Vagina (tissue), 2 donors: ENCODE data around the gene ARPP21. TPM values are rescaled to one million over a fixed set of nuclear protein-coding genes. Genes with fewer than 3 reads are reported as not detected.
"Not testable (repeated sequence)": the region's sequence is repeated elsewhere in the genome, so short reads cannot be mapped to it uniquely, and the experiment has no call there.

Experiments used
- DNase-seq, 2 donors: peaks; one replicate each; pipeline ENCODE4 v3.0.0-alpha.2; 2017; ENCODE audit errors: extremely low spot score in 2 of 2
- H3K27ac ChIP-seq: fragments of 200-600 bp; sonication (generic); one replicate; pipeline ENCODE4 v1.5.1; 2019
- H3K27me3 ChIP-seq: fragments of 200-600 bp; sonication (generic); one replicate; pipeline ENCODE4 v1.5.1; 2019
- H3K36me3 ChIP-seq, 2 donors: fragments of 200-600 bp; sonication (generic); one replicate each; pipeline ENCODE4 v1.5.1; 2017 to 2019
- H3K4me1 ChIP-seq: fragments of 200-600 bp; sonication (generic); one replicate; pipeline ENCODE4 v1.5.1; 2019
- H3K4me3 ChIP-seq, 2 donors: fragments of 200-600 bp; sonication (generic); 1 replicate in 1 of 2; 2 replicates in 1 of 2; pipeline ENCODE4 v1.5.1; 2016 to 2019
- H3K9me3 ChIP-seq: fragments of 200-600 bp; sonication (generic); one replicate; pipeline ENCODE4 v1.5.1; 2019
- CTCF ChIP-seq, 3 experiments: fragments of 450-650 bp in 2 of 3; fragments of 200-600 bp in 1 of 3; sonication (generic) in 1 of 3; IDR thresholded peaks; one replicate each; pipeline ENCODE4 v1.5.1; 2017 to 2019; ENCODE audit warnings: antibody characterized with exemption in 3 of 3, mild to moderate bottlenecking in 2 of 3, moderate library complexity in 2 of 3
- POLR2A ChIP-seq, 2 donors: fragments of 450-650 bp; IDR thresholded peaks; one replicate each; pipeline ENCODE4 v1.6.1; 2017; ENCODE audit warnings: antibody characterized with exemption in 2 of 2, mild to moderate bottlenecking in 2 of 2, moderate library complexity in 2 of 2
- POLR2AphosphoS5 ChIP-seq, 2 donors: sonication (generic); formaldehyde crosslinking; IDR thresholded peaks; one replicate each; pipeline ENCODE4 v1.9.0; 2017; ENCODE audit warnings: antibody characterized with exemption in 2 of 2, mild to moderate bottlenecking in 2 of 2, low read depth in 1 of 2; ENCODE audit not compliant: insufficient read depth in 1 of 2
- intact Hi-C: fragments of 100-400 bp; cut with DNase I; formaldehyde crosslinking; loops from one replicate; pipeline ENCODE4 v1.15.1; 2023
- microRNA-seq: library from miRNA; unstranded; fragments of <30 nt; microRNA quantifications from one replicate; pipeline ENCODE4, GENCODE V29; 2017; ENCODE audit warnings: borderline number of aligned reads, borderline replicate concordance
- small RNA-seq: library from RNA; depleted of rRNA; stranded (forward); fragments of <200 nt; gene quantifications from one replicate; pipeline ENCODE3, GENCODE V24; 2016
- total RNA-seq: library from RNA; depleted of rRNA; stranded (reverse); fragments of >200 nt; gene quantifications from one replicate; pipeline ENCODE4 v1.2.3, GENCODE V29; 2016

Gene ARPP21
- total RNA-seq, 1 donor from 2014 or later, result not detected

DNA sequence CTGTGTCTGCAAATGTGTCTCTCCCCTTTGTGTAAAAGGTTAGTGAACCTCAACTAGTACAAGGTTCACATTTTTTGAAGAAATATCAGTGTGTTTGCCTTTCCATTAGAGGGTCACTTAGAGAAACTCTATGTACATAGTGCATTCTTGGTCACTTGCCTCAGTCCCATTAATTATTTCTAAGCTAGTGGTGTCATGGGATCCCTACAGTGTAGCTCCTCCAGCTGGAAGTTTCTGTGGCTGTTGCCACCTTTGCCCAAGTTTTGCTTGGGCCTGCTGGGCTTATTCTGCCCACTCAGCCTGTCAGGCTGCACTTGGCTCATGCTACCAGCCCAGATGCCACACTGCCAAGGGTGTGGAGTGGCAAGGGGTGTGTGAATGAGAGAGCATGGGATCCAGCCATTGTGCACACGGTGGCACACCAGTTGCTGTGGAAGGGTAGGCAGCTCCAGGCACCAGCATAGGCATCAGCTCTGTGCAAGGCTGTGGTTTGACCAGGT, 161.7 kb downstream of the ARPP21 start:
- TF ChIP-seq POLR2AphosphoS5 (IDR thresholded peaks at IDR 0.05; ENCODE audit: insufficient read depth in 1 of 2, low read depth in 1 of 2) (no peak), POLR2A (IDR thresholded peaks at IDR 0.05) (no peak), CTCF (IDR thresholded peaks at IDR 0.05) (no peak)
- H3K27me3 ChIP-seq, result no peaks in the 10 kb centered on the region
- H3K27ac ChIP-seq, result no peak overlapping the region
- no peak overlapping the region for H3K4me3 ChIP-seq
- intact Hi-C loops, result no loop called here
- no peaks in the 10 kb centered on the region for H3K9me3 ChIP-seq
- DNase-seq, result no peak
- no peaks in the 10 kb centered on the region for H3K4me1 ChIP-seq
- H3K36me3 ChIP-seq, result no peaks in the 10 kb centered on the region

- no peak for TF ChIP-seq CTCF (IDR thresholded peaks at IDR 0.05)
- intact Hi-C loops, result no loop called here
Measured at GRCh38 chr3:35814531-35814930, 175.2 kb downstream of the ARPP21 start.

DNA sequence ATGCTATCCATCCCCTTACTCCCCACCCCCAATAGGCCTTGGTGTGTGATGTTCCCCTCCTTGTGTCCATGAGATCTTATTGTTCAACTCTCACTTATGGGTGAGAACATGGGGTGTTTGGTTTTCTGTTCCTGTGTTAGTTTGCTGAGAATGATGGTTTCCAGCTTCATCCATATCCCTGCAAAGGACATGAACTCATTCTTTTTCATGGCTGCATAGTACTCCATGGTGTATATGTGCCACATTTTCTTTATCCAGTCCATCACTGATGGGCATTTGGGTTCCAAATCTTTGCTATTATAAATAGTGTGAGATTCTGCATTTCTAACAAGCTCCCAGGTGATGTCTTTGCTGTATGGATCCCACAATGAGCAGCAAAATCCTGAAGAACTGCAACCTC, 176.5 kb downstream of the ARPP21 start:
- DNase-seq, H3K27ac ChIP-seq, H3K4me3 ChIP-seq, H3K4me1 ChIP-seq, H3K36me3 ChIP-seq, H3K27me3 ChIP-seq, H3K9me3 ChIP-seq, intact Hi-C loops: not testable (repeated sequence)

More at GRCh38 chr3:35814531-35814930, 175.2 kb downstream of the ARPP21 start:
- Histone ChIP-seq H3K27ac (no peak overlapping the region), H3K4me3 (no peak overlapping the region), H3K9me3 (no peaks in the 10 kb centered on the region), H3K27me3 (no peaks in the 10 kb centered on the region), H3K4me1 (no peaks in the 10 kb centered on the region), H3K36me3 (no peaks in the 10 kb centered on the region)
- no peak for DNase-seq

- no peaks in the 10 kb centered on the region for H3K4me1 ChIP-seq
- H3K9me3 ChIP-seq, result no peaks in the 10 kb centered on the region
- DNase-seq, result no peak
- H3K27me3 ChIP-seq, result no peaks in the 10 kb centered on the region
- H3K27ac ChIP-seq, result no peak overlapping the region
- intact Hi-C loops, result no loop called here
- no peaks in the 10 kb centered on the region for H3K36me3 ChIP-seq
- no peak for TF ChIP-seq CTCF (IDR thresholded peaks at IDR 0.05)
- no peak for TF ChIP-seq POLR2AphosphoS5 (IDR thresholded peaks at IDR 0.05; ENCODE audit: insufficient read depth in 1 of 2, low read depth in 1 of 2)
- TF ChIP-seq POLR2A (IDR thresholded peaks at IDR 0.05), result no peak
- H3K4me3 ChIP-seq, result no peak overlapping the region
Measured at GRCh38 chr3:35817216-35817615, 177.9 kb downstream of the ARPP21 start.

DNA sequence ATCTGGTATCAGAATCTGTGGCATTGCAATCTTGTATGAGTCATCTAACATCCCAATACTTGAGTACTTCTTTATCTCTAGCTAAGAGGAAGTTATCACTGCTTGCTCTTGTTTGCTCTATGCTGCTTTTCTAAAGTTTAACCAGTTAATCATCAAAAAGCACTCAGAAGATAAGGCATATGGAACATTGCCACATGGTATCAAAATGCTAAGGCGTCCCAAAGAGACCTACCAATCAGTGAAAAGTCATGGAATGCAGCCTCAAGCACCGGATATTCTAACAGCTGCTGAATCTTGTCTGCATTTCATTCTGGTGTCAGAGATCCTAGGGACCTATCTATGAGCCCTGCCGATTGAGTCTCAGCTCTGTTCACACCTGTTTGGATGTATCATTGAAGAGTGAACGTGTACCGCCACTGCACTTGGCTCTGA, 192.8 kb downstream of the ARPP21 start:
- no peaks in the 10 kb centered on the region for H3K9me3 ChIP-seq
- intact Hi-C loops, result no loop called here
- H3K27ac ChIP-seq, result no peak overlapping the region
- no peaks in the 10 kb centered on the region for H3K36me3 ChIP-seq
- DNase-seq, result no peak
- H3K4me1 ChIP-seq, result no peaks in the 10 kb centered on the region
- TF ChIP-seq CTCF (IDR thresholded peaks at IDR 0.05), result no peak
- no peak for TF ChIP-seq POLR2A (IDR thresholded peaks at IDR 0.05)
- no peak for TF ChIP-seq POLR2AphosphoS5 (IDR thresholded peaks at IDR 0.05; ENCODE audit: insufficient read depth in 1 of 2, low read depth in 1 of 2)
- no peak overlapping the region for H3K4me3 ChIP-seq
- H3K27me3 ChIP-seq, result no peaks in the 10 kb centered on the region

Small RNAs within 50 kb of the gene (microRNA-seq; reads per million reads assigned to microRNA genes)
- 2.9 reads per million for gene MIR128-2

Small RNAs within 50 kb of the gene (small RNA-seq; reads per million reads assigned to genes)
- gene MIR128-2, result not detected
